Mucosa of descending colon (tissue), 3 donors: ENCODE results near the gene APCDD1L. TPM values are rescaled to one million over a fixed set of nuclear protein-coding genes. Genes with fewer than 3 reads are reported as not detected.

Experiments
- ATAC-seq: fragments of 200-7000 bp; cut with Tn5 transposase; one replicate; pipeline ENCODE4 v1.9.1; 2020; ENCODE audit warnings: mild to moderate bottlenecking, moderate library complexity
- DNase-seq, 3 donors: peaks; one replicate each; pipeline ENCODE4 v3.0.0-alpha.2; 2020
- H3K36me3 ChIP-seq: fragments of 200-600 bp; one replicate; pipeline ENCODE4 v1.8.0; 2021; ENCODE audit warnings: low read depth, mild to moderate bottlenecking
- H3K4me1 ChIP-seq: fragments of 200-600 bp; one replicate; pipeline ENCODE4 v1.8.0; 2021; ENCODE audit warnings: low read depth, mild to moderate bottlenecking
- H3K4me3 ChIP-seq: fragments of 200-600 bp; one replicate; pipeline ENCODE4 v1.8.0; 2021; ENCODE audit warnings: mild to moderate bottlenecking
- H3K9me3 ChIP-seq: fragments of 200-600 bp; one replicate; pipeline ENCODE4 v1.8.0; 2021; ENCODE audit warnings: mild to moderate bottlenecking
- intact Hi-C, 2 donors: fragments of 100-400 bp; cut with DNase I in 1 of 2; cut with micrococcal nuclease in 1 of 2; formaldehyde crosslinking; loops; one replicate each; pipeline versions ENCODE4 v1.11.0 to v1.11.1; 2022; cut with DNase I, micrococcal nuclease
- total RNA-seq, 3 donors: library from RNA; stranded (reverse); fragmentation: NEBNext Ultra II Directional in 2 of 3; extraction: Animal tissue kit (Norgen Biotek cat#: 25700) in 2 of 3; gene quantifications; one replicate each; pipeline versions ENCODE4 v1.2.1 to v1.2.4, GENCODE V29; 2021 to 2023
- TF ChIP-seq, protein P1 (sequence below): fragments of 200-600 bp; IDR thresholded peaks from one replicate; pipeline ENCODE4 v1.8.0; 2022; ENCODE audit warnings: antibody characterized with exemption, mild to moderate bottlenecking
- donor health status: DM: no; HTN: no; CAD: no; lungs with moderate emphysema.
- donor health status: DM: no; HTN: no; CAD: no.
- donor health status: DM: no; HTN: yes; CAD: no.

The APCDD1L gene
- total RNA-seq, 3 donors from 2014 or later, result 0.23 to 0.57 (median 0.29) TPM

DNA sequence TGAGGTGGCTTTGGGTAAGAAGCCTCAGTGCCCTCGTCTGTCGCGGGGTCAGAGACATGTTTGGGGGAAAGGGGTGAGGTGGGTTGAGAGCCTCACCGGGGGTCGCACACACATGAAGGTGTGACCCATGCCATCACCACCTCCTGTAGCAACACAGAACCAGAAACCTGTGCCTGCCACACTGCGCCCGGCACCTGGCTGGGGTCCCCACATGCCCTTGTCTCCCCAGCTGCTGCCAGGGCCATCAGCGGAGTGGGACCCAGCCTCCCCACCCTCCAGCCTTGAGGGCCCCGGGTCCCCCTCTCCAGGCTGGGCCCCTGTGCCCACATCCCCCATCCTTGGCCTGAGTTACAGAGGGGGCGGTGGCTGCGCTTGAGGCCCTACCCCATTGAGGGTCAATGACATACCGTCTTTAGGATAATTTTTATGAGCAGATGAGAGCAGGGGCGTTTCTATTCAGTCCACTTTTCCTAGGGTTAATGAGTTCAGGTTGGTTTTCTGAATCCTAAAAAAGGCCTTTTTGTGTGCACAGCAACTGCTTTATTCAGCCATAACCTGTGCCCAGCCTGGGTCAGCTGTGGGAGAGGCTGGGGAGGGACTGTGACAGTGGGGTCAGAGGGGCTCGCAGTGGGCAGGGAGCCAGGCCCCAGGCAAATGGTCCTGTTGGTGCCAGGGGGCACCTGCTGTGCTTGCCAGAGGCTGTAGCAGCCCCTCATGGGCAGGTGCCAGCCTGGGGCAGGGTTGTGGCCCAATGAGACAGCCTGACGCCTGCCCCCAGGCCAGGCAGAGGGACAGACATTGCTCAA, 19.4 kb downstream of the APCDD1L start:
- H3K4me1 ChIP-seq, result no peaks in the 10 kb centered on the region
- intact Hi-C loops, result no loop called here
- no peak for DNase-seq
- ATAC-seq, result no peak
- no peak overlapping the region for H3K4me3 ChIP-seq
- H3K9me3 ChIP-seq, result no peaks in the 10 kb centered on the region
- no peaks in the 10 kb centered on the region for H3K36me3 ChIP-seq
- TF ChIP-seq, protein P1, sequence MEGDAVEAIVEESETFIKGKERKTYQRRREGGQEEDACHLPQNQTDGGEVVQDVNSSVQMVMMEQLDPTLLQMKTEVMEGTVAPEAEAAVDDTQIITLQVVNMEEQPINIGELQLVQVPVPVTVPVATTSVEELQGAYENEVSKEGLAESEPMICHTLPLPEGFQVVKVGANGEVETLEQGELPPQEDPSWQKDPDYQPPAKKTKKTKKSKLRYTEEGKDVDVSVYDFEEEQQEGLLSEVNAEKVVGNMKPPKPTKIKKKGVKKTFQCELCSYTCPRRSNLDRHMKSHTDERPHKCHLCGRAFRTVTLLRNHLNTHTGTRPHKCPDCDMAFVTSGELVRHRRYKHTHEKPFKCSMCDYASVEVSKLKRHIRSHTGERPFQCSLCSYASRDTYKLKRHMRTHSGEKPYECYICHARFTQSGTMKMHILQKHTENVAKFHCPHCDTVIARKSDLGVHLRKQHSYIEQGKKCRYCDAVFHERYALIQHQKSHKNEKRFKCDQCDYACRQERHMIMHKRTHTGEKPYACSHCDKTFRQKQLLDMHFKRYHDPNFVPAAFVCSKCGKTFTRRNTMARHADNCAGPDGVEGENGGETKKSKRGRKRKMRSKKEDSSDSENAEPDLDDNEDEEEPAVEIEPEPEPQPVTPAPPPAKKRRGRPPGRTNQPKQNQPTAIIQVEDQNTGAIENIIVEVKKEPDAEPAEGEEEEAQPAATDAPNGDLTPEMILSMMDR, result no peak

DNA sequence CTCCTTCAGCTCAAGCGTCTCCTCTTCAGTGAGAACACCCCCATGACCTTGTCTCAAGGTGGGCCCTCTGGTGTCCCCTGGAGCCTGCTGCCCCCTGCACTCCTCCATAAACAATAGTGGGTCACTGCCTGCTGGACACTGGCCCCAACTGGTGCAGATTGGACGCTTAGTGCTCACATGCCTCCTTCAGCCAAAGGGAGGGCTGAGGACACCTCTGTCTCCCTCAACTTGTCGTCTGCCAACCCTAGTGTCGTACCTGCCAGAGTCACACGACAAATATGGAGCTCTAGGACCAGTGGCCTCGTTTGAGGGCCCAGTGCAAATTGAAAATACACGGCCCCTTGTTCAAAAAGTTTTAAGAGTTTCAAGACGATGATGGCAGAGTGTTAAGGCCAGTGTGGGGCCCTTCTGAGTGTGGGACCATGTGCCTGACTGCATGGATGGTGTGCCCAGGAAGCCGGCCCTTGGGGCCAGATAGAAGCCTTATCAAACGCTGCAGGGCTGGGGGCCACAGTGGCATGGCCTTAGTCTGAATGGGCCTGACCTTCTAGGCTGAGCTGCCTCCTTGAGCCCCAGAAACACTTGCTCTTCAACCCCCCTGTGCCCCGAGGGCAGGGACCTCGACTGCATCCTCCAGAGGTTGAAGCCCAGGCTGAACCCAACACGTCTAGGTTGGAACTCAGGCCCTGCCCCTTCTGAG, 20.1 kb downstream of the APCDD1L start:
- intact Hi-C loops, result no loop called here

DNA sequence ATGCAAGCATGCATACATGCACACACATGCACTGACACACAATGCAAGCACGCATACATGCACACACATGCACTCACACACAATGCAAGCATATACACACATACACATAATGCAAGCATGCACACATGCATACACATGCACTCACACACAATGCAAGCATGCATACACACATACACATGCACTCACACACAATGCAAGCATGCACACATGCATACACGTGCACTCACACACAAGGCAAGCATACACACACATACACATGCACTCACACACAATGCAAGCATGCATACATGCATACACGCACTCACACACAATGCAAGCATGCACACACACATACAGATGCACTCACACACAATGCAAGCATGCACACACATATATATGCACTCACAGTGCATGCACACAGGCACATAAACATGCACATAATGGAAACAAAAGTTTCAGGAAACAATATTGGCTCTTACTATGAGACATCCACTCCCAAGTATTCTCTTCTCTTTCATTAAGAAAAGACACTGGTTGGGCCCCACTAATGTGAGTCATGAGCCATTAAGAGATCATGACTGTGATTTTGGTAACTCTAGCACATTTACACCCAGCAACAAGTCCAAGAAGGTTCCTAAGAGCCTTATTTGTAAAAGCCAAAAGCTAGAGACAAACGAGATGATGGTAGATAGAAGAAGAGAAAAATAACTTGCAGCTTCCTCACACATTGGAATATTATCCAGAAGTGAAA, 22.2 kb downstream of the APCDD1L start:
- Histone ChIP-seq H3K4me1 (no peaks in the 10 kb centered on the region), H3K4me3 (no peak overlapping the region), H3K36me3 (no peaks in the 10 kb centered on the region), H3K9me3 (no peaks in the 10 kb centered on the region)
- TF ChIP-seq, protein P1, result no peak
- ATAC-seq (no peak), DNase-seq (no peak)
- intact Hi-C loops, result no loop called here

More for the DNA sequence above, 20.1 kb downstream of the APCDD1L start:
- no peaks in the 10 kb centered on the region for H3K36me3 ChIP-seq
- ATAC-seq, result no peak
- H3K4me1 ChIP-seq, result no peaks in the 10 kb centered on the region
- DNase-seq, result no peak
- no peaks in the 10 kb centered on the region for H3K9me3 ChIP-seq
- no peak overlapping the region for H3K4me3 ChIP-seq
- TF ChIP-seq, protein P1, result no peak

DNA sequence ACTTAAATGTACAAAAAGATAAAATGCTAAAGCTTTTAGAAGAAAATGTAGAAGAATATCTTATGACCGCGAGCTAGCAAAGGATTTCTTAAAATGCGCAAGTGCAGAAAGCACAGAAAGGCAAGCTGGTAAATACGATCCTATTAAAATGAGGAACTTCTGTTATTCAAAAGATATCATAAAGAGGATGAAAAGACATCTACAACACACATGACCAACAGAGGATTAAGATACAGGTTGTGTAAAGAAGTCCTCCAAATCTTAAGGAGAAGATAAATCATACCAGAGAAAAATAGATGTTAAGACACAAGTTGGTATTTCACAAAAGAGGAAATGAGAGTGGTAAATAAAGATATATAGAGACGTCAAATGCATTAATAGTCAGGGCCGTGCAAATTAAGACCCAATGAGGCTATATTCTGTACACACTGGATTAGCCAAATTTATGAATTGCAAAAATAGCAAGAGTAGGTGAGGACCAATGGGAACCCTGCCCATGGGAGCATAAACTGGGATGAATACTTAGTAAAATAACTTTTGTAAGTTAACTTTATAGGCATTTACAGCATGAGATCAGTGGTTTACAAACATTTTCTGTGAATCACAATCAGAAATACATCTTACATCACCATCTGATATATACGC, 23.0 kb downstream of the APCDD1L start:
- Histone ChIP-seq H3K4me3 (no peak overlapping the region), H3K4me1 (no peaks in the 10 kb centered on the region), H3K36me3 (no peaks in the 10 kb centered on the region), H3K9me3 (no peaks in the 10 kb centered on the region)
- TF ChIP-seq, protein P1, result no peak
- ATAC-seq (no peak), DNase-seq (no peak)
- intact Hi-C loops, result no loop called here

DNA sequence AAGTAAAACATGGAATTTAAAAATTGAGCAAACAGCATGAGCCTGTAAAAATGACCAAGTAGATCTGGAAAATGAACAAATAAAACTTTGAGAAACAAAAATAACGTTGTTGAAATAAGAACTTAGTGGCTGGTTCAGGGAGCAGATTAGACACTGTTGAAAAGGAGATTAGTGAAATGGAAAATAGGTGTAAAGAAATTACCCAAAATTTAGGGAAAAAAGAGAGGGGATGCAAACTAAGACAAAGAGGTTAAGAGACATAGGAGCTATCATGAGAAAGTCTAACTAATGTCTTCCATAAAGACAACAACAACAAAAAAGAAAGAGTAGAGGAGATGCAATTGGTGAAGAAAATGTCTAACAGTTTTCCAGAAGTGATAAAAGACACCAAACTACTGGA, 29.0 kb downstream of the APCDD1L start:
- Histone ChIP-seq H3K9me3 (peaks cover 15% of the 10 kb centered on the region), H3K4me3 (no peak overlapping the region), H3K36me3 (no peaks in the 10 kb centered on the region), H3K4me1 (peaks cover 2% of the 10 kb centered on the region)
- TF ChIP-seq, protein P1, result no peak
- ATAC-seq, result no peak
- intact Hi-C loops, result no loop called here
- DNase-seq, result no peak
